Left renal pelvis (tissue), 4 donors: ENCODE measurements around the gene C1QTNF12. TPM values are rescaled to one million over a fixed set of nuclear protein-coding genes. Genes with fewer than 3 reads are reported as not detected.

Experiments
- DNase-seq, 4 donors: peaks; one replicate each; pipeline ENCODE4 v3.0.0-alpha.2; 2013; ENCODE audit warnings: low read depth in 4 of 4, low spot score in 3 of 4
- polyA plus RNA-seq, 4 donors: library from polyadenylated mRNA; unstranded; fragments of 120-200 nt; gene quantifications; one replicate each; pipeline ENCODE4 v1.2.1, GENCODE V29; 2013; ENCODE audit not compliant: insufficient read length in 4 of 4

Gene C1QTNF12, protein sequence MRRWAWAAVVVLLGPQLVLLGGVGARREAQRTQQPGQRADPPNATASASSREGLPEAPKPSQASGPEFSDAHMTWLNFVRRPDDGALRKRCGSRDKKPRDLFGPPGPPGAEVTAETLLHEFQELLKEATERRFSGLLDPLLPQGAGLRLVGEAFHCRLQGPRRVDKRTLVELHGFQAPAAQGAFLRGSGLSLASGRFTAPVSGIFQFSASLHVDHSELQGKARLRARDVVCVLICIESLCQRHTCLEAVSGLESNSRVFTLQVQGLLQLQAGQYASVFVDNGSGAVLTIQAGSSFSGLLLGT
- polyA plus RNA-seq = 10 to 100 TPM in 1 of 4 donors, 1 to 10 TPM in 3; 4.1 to 17.4 (median 8.5) TPM

DNA sequence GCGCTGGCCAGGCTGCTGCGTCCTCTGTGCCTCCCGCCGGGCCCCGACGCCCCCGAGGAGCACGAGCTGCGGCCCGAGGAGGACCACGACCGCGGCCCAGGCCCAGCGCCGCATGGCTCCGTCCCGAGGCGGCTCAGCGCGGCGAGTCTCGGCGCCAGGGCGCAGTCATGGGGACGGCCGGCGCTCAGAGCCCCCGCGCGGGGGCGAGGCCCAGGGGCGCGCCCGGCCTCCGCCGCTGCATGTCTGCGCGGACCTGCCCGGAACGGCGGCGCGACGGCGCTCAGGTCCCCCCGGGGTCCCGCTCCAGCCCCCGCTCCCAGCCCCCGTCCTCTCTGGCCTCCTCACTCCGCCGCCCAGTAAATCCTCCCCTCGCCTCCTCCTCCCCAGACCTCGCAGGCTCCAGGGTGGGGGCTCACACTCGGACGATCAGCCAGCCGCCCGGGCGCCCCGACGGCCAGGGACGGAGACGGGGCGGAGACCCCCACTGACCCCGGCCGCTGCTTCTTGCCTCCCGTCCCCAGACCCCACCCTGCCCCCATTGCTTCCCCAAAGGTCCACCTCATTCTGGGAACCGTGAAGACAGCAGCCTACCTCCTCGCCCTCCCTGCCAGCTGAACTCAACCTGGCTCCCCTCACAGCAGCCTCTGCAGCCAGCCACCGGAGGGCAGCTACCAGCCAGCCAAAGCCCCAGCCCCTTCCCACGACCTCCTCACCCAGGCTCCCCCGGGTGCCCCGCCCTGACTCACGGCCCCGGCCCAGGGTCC, at the start of gene C1QTNF12:
TSS of gene C1QTNF12 (minus strand) at position 146 of the 764 bp plus-strand sequence. CDS start at position 114, 32 bp downstream.
- no peak for DNase-seq

DNA sequence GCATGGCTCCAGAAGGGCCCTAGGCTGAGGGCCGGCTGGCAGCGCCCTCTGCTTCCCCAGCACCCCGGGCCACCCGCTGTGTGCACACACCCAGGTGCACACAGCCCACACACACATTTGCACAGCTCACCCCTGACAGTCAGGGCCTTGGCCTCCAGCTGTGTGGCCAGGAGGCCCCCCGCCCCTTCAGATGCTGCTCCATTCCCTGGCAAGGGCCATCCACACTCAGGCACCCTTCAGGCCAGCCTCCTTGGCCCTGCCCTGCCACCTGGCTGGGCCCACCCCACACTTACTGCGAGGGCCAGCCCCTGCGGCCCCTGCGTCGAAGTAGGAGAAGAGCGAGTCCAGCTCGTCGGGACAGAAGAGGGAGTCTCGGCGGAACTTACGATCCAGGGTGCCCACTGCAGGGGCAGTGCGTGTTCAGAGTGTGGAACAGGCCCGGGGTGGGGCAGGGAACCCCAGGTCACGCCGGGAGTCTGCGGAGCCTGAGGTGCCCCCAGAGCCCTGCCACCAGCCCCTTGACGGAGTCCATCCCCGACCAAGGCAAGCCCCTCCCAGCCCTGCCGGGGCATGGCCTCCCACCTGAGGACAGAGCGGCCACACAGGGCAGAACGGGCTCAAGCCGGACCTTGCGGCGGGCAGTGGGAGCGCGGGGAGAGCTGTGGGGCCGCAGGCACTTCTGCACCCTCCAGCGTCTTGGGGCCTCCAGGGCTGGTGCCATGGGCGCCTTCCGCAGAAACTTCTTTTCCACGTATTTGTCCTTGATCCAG, 48.8 kb upstream of the C1QTNF12 start:
- DNase-seq = no peak

DNA sequence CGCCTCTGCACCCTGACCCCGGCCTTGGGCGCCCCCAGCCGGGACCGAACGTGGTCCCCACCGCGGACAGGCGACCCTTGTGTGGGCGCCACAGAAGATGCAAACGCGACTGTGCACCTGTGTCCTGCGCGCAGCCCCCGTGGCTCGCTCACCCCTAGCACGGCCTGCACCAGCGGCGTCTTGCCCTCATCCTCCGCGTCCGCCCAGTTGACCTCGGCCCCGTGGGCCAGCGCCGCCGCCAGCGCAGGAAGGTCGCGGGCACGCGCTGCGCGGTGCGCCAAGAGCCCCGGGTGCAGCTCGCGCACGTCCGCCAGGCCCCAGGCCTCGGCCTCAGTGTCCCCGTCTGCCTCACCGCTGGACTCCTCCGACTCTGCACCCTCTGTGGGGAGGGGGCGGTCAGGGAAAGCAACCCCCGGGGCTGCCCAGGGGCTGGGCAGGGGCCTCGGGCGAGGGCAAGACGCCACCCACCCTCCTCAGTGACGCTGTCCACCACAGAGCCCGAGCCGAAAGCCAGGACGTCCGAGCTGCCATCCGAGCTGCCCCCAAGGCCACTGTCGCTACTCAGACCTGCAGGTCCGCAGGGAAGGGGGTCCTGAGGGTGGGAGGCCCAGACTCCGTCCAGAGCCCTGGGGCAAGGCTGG, 47.8 kb upstream of the C1QTNF12 start:
- no peak for DNase-seq

DNA sequence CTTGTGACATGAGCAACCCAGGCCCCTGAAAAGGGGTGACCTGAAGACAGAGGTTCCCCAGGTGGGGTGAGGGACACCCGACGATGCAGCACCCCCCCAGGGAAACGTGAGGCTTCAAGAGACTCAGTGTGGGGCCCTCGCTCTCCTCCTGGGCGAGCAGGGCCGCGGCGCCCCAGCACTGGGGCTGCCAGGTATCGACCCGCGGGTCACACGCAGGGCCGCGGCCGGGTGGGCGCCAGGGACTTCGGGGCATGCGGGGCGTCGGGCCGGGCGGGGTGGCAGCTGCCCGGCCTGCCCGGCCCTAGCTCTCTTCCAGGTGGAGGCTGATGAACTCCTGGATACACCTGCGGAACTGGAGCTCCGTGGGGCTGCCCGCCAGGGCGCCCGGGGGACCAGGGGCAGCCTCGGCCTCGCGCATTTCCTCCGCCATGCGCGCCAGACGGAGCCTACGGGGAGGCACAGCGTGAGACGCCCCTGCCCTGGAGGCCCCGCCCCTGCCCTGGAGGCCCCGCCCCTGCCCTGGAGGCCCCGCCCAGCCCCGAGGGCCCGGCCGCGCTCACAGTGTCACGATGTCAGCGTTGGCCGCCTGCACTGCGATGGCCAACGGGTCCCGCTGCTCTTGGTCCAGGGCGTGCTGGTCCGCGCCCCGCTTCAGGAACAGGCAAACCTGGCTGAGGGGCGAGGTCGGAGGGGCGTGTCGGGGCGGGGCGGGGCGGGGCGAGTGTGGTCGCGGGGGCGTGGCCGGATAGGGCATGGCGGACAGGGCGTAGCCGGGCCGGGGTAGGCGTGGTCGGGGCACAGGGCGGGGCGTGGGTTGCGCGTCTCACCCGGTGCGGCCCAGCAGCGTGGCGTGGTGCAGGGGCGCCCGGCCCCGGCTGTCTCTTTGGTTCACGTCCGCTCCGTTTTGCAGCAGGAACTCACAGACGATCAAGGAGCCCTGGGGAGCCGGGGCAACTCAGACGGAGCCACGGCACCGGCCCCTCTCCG, 47.0 kb upstream of the C1QTNF12 start:
- DNase-seq = no peak

DNA sequence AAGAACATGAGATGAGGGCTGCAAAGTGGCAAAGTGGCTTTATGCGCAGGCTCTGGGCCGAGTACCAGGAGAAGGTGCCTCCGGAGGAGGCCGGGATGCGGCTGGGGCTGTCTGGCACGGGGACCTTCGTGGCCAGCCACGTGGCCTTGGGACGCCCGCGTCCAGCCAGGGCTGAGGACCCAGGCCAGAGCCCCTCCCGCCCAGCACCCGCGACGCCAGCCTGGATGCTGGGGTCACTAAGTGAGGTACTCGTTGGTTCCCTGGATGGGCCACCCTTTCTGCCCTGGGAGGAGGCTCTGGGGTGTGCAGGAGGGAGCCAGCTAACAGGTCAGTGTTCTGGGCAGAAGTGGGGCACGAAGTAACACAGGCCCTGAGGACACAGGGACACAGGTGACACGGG, 46.3 kb upstream of the C1QTNF12 start:
- DNase-seq = no peak

DNA sequence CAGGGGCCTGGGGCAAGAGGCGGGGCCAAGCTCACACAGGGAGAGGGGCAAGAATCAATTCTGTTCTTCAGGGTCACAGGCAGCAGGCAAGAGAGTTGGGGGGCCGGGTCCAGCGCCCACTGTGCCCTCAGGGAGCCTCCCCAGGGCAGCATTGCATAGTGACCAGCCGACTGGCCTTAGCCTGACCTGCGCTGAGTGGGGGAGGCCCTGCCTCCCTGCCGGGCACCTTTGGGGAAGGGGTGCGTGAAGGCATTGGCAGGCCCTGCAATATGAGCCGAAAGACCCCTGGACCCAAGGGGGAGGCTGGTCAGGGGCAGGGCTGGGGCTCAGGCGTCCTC, 45.9 kb upstream of the C1QTNF12 start:
- no peak for DNase-seq

DNA sequence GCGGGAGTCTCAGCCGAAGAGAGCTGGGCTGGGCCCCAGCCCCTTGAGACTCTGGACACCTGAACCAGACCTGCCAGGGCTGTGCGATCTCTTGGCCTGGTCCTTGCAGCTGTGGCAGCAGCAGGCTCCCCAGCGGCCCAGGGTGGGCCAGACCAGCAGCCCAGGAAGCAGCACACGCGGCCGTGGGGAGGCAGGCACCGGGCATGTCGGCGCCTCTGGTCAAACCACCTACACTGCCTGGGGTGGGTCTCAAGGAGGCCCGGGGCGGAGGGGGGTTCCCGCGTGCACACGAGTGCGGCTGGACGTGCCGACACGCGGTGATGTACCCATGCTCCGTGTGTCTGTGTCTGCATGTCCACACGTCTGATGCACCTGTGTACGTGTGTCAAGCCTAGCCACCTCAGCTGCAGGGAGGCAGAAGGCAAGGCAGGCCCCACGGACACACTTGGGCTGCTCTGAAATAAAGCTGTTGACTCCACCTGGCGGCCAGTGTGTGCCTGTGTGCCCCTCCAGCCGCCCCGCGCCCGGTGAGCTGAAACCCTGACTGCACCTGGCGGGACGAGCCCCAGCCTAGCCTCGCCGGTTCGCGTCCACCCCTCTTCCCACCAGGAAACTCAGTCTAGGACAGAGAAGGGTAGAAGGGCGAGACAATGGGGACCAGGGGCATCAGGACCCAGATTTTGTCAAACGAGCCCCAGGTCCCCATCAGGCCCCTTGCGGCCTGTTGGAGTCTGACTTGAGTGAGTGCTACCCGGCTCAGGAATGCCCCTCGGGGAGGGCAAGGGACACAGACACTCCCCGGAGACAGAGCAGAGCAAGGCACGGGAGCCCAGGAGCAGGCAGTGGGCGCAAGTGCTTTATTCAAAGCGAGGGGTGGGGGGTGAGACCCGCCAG, 45.3 kb upstream of the C1QTNF12 start:
- DNase-seq = peak in 2 of 4 donors; percentile 55 to 62

DNA sequence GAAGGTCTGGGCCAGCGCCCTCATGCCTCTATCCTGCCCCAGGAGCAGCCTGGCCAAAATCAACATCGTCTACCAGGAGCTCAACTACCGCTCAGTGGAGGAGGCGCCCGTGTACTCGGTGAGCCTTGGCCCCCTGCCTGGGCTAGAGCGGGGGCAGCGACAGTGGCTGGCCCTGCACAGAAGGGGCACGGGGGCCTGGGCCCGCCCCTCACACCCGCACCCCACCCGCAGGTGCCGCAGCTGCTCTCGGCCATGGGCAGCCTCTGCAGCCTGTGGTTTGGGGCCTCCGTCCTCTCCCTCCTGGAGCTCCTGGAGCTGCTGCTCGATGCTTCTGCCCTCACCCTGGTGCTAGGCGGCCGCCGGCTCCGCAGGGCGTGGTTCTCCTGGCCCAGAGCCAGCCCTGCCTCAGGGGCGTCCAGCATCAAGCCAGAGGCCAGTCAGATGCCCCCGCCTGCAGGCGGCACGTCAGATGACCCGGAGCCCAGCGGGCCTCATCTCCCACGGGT, 44.6 kb upstream of the C1QTNF12 start:
- no peak for DNase-seq

DNA sequence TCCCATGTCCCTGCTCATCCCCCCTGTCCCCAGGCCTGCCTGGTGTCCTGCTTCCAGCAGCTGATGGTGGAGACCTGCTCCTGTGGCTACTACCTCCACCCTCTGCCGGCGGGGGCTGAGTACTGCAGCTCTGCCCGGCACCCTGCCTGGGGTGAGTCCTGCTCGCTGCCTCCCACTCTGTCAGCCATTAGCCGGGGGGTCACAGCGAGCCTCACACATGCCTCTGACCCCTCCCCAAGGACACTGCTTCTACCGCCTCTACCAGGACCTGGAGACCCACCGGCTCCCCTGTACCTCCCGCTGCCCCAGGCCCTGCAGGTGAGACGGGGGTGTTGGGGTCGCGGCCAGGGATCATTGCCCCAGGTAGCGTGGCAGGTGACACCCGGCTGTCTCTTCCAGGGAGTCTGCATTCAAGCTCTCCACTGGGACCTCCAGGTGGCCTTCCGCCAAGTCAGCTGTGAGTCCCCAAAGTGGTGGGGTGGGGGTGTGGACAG, 43.8 kb upstream of the C1QTNF12 start:
- DNase-seq = no peak

DNA sequence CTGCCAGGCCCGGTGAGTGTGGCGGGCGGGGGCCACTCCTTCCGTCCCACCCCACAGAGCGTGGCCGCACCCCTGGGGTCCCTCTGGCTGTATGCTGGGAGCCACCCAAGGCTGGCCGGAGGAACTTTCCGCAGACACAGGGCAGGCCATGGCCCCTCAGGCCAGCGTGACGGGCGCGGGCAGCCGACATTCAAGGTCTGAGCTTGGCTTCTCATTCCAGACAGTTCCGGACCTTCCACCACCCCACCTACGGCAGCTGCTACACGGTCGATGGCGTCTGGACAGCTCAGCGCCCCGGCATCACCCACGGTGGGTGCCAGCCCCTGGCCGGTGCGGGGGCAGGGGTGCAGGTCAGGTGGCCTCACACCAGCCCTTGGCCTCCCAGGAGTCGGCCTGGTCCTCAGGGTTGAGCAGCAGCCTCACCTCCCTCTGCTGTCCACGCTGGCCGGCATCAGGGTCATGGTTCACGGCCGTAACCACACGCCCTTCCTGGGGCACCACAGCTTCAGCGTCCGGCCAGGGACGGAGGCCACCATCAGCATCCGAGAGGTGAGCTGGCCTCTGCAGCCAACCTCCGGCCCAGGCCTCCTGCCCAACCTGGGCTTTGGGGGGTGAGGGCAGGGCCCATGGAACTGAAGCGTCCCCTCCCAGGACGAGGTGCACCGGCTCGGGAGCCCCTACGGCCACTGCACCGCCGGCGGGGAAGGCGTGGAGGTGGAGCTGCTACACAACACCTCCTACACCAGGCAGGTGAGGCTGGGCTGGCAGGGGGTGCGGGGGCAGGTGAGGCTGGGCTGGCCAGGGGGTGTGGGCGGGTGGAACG, 41.0 kb upstream of the C1QTNF12 start:
- DNase-seq = no peak

DNA sequence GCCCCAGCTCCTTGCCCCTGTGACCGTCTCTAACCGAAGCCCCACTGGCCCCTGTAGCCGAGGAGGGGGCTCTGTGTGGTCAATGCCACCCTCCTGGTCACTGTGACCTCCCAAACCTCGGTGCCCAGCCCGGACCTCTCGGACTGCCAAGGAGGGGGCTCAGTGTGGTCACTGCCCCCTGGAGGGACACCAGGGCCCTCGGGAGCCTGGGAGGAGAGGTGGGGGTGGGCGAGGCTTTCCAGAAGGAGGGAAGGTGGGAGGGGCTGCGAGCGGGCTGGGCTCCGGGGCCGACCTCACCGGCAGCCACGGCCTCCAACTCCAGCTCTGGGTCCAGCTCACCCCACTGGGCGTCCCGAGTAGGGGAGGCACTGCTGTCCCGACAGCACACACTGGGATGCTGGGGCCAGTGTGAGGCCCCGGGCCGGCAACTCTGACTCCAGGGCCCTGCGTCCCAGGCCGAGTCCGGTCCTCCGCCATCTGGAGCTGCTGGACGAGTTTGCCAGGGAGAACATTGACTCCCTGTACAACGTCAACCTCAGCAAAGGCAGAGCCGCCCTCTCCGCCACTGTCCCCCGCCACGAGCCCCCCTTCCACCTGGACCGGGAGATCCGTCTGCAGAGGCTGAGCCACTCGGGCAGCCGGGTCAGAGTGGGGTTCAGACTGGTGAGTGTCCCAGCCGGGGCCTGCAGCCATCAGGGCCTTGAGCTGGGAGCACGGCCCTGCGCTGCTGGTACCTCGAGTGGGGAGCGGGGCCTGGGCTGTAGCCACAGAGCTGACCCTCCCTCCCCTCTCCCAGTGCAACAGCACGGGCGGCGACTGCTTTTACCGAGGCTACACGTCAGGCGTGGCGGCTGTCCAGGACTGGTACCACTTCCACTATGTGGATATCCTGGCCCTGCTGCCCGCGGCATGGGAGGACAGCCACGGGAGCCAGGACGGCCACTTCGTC, 40.1 kb upstream of the C1QTNF12 start:
- no peak for DNase-seq

DNA sequence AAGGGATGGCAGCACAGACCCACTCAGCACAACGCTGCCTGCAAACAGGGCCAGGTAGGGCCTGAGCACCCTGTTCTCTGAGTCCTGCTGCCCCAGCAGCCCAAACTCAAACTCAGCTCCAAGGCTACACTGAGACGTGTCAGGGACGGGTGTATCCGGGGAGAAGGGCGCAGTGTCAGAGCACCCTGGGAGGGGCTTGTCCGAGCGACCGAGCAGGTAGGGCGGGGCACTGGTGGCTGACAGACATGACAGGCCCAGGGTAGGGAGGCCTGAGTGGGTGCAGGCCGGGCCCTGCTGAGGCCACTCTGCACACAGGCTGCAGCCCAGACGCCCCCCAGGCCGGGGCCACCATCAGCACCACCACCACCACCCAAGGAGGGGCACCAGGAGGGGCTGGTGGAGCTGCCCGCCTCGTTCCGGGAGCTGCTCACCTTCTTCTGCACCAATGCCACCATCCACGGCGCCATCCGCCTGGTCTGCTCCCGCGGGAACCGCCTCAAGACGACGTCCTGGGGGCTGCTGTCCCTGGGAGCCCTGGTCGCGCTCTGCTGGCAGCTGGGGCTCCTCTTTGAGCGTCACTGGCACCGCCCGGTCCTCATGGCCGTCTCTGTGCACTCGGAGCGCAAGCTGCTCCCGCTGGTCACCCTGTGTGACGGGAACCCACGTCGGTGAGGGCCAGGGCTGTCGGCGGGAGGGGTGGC, 39.2 kb upstream of the C1QTNF12 start:
- no peak for DNase-seq

DNA sequence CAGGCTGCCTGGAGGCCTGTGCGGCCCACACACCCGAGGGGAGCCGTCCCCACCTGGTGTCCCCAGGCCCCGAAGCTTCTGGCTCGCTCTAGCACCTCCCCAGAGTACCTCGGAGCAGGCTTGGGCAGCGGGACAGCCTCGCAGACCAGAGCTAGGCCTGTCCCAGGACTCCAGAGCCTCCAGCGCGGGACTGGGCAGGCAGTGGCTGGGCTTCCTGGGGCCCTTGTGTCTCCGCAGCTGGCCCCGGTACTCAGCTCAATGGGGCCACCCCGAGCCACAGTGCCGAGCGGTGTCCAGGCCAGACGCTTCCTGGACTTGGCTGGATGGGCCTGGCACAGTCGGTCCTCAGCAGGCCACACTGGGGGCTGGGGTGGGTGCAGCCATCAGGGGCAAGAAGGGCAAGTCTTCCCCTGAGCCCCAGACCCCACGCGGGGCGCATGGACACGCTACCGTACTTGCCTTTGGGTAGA, 38.6 kb upstream of the C1QTNF12 start:
- DNase-seq = no peak

DNA sequence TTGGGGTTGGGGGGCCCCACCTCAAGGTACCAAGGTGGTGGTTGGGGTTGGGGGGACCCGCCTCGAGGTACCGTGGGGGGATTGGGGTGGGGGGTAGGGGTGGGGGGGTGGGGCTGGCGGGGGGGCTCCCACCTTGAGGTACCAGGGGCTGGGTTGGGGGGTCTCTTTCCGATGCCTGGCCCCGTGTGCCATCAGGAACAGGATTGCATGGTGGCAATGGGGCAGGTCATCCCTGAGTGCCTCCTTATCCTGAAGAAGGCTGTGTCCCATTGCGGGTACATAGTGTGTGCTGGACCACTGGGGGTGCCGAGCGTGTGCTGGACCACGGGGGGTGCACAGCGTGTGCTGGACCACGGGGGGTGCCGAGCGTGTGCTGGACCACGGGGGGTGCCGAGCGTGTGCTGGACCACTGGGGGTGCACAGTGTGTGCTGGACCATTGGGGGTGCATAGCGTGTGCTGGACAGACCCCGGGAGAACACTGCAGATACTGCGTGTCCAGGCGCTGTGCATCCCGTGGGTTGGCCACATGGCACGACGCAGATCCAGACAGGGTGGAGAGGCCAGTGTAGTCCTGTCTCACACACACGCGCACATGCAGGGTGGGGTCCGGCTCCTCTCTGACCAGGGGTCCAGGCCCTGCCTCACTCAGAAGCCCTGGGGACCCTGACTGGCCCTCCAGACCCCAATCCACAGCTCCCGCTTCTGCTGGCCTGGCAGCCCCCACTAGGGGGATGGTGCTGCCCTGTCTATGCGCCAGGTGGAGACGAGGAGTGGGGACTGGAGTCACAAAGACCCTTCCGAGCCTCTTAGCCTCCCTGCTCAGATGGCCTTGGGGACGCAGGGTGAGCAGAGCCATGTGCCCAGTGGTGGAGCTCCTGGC, 37.9 kb upstream of the C1QTNF12 start:
- no peak for DNase-seq

DNA sequence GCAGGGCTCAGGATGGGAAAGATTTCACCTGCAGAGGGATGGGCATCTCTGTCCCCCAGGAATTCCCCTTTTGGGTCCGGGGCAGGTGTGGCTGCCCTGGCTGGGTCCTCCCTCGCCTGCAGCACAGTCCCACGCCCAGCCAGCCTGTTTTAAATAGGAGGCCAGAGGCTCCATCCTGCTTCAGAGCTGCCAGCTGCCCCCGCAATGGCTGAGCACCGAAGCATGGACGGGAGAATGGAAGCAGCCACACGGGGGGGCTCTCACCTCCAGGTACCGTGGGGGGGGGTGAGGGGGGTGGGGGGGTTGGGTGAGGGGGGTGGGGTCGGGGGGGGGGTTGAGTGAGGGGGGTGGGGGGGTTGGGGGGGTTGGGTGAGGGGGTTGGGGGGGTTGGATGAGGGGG, 37.3 kb upstream of the C1QTNF12 start:
- DNase-seq = no peak
